Heart left ventricle (tissue), 13 donors: ENCODE results near the gene SLC47A2.

Experiments used
- POLR2A ChIP-seq, 2 donors: fragments of 450-650 bp; IDR thresholded peaks; one replicate each; pipeline ENCODE4 v1.6.1; 2017; ENCODE audit warnings: antibody characterized with exemption in 2 of 2, mild to moderate bottlenecking in 2 of 2, moderate library complexity in 2 of 2
- TF ChIP-seq, protein P1 (sequence below), 12 donors: fragments of 200-600 bp; sonication (generic) in 4 of 12; IDR thresholded peaks; one replicate each; pipeline versions ENCODE4 v1.5.0 to v1.8.0; 2018 to 2022; ENCODE audit warnings: antibody characterized with exemption in 12 of 12, mild to moderate bottlenecking in 5 of 12
- donor health status: ischemic (EF 13 %, LVEDD 7.1; RV severe dilation, severe dysfunction).
- donor health status: DM: no; HTN: yes; CAD: no.
- donor health status: DM: no; HTN: no; CAD: no.
- donor health status: ischemic (EF 25% LVEDD 6.9; RV normal size, moderate dysfunction).
- donor health status: ischemic (EF 25% LVEDD 5.7; RV mildly dilated, moderate dysfunction).
- donor health status: ischemic (EF 35%, LVEDD 5.7; RV mildly dilated, moderate dysfunction).
- donor health status: nonischemic (EF 11% LVEDD 7.7; RV severe dilation, severe dysfunction).
- donor health status: DM: yes; HTN: yes; CAD: no.
- donor health status: PGD.
- donor health status: ischemic (EF 29% LVEDD 5.4; RV normal size, mild dysfunction).
- donor health status: nonischemic (EF 23%, LVEDD 6.1; RV moderate dilation, normal function).

DNA sequence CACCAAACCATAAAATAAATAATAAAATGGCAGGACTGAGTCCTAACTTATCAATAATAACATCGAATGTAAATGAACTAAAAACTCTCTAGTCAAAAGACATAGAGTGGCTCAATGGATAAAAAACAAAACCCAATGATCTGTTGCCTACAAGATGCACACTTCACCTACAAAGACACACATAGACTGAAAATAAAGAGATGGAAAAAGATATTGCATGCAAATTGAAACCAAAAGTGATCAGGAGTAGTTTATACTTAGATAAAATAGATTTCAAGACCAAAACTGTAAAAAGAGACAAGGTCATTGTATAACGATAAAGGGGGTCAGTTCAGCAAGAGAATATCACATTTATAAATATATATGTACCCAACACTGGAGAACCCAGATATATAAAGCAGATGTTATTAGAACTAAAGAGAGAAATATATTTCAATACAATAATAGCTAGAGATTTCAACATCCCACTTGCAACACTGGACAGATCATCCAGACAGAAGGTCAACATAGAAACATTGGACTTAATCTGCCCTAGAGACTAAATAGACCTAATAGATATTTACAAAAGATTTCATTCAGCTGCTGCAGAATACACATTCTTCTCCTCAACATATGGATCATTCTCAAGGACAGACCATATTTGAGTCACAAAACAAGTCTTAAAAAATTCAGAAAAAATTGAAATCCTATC is 29.8 kb downstream of the SLC47A2 start:
- TF ChIP-seq, protein P1, sequence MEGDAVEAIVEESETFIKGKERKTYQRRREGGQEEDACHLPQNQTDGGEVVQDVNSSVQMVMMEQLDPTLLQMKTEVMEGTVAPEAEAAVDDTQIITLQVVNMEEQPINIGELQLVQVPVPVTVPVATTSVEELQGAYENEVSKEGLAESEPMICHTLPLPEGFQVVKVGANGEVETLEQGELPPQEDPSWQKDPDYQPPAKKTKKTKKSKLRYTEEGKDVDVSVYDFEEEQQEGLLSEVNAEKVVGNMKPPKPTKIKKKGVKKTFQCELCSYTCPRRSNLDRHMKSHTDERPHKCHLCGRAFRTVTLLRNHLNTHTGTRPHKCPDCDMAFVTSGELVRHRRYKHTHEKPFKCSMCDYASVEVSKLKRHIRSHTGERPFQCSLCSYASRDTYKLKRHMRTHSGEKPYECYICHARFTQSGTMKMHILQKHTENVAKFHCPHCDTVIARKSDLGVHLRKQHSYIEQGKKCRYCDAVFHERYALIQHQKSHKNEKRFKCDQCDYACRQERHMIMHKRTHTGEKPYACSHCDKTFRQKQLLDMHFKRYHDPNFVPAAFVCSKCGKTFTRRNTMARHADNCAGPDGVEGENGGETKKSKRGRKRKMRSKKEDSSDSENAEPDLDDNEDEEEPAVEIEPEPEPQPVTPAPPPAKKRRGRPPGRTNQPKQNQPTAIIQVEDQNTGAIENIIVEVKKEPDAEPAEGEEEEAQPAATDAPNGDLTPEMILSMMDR (IDR thresholded peaks at IDR 0.05), result no peak
- TF ChIP-seq POLR2A (IDR thresholded peaks at IDR 0.05), result no peak
